ENCODE measurements around the gene CAPG.

The CAPG gene

DNA sequence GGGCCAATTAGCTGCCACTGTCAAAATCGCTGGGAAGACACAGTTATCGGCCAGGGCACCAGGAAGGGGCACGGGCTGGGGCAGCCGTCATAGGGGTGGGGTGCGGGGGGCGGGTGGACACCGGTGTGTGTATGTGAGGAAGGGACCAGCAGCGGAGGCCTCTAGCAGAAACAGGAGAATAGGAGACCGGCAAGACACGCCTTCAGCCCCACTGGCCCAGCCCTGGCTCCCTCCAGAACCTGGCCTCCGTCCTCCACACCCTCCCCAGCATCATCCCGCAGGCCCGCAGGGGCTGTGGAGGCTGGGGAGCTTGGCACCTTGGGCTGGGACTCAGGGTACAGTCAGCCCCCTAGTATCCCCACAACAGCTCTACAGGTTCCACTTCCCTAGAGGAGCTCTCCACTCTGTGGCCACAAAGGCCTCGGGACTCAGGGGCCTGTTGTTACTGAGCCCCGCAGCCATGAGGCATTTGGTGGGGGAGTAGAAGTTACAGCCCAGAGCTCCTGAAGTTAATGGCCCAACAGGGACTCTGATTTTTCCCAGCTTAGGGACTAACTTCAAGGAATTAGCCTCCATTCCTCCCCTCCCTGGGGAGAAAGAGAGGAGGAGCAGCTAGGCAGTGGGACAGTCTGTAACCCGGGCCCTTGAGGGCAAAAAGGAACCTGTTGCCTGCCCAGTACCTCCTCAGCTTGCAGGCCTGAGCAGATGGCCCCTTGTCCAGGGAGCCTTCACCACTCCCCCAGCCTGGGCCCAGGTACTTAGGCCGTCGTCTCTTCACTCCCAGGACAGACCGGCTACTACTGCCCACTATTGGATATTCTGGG is 28.2 kb upstream of the CAPG start:
- peak; percentile 51 for DNase-seq (ENCODE audit: low spot score)

DNA sequence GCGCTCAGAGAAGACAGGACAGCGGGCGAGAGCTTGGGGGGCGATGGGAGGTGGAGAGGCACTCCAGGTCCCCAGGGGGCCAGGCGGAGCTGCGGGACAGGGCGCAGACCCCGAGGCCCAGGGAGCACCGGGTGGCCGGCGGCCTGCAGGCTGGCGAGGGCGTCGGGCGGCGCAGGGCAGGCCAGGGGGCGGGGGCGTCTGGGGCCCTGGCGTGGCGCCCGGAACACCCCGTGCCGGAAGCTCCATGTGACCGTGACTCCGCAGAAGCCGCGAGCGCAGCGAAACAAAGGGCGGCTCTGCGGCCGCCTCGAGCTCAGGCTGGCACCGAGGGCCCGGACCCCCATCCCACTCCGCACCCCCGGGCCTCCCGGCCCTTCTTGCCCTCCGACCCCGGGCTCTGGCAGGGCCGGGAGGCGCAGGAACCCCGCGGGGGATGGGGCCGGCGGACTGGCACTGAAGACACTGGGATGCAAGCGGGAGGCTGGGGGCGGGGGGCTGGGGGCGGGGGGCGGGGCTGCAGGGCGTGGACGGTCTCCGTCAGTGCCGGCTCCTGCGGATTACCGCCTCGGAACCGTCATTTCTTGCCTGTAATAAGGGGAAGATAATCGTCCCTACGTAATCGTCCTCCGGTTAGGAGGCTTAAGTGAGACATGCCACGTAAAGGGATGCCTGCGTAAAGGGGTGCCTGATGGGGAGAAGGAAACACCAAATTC is 27.5 kb upstream of the CAPG start:
- peak; percentile 80 for DNase-seq (ENCODE audit: low spot score)

DNA sequence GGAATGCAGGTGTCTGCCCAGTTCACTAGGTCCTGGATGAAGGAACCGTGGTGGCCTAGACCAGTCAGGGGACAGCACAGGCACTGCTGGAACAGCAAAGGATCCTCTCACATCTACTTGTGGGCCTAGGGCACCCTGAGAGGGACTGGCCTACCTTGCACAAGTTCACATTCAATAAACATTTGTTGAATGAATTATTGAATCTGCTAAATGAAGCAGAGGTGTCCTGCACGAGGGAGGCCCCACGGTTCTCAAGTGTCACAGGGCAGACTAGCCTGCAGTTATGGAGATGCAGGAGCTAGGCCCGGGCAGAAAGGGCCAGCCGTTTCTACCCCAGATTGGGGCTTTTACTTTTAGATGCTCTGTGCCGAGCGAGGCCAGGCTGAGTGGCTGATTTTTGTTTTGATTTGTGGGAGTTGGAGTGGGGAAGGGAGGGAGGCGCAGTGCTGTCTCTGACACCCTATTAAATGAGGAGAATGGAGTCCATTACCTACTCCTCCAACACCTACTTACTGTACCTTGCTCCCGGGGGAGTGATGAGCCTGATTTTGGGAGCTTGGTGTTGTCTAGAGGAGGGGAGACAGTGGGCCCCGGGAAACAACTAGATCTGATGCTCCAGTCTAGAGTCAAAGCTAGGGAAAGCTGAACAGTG is 26.8 kb upstream of the CAPG start:
- DNase-seq (ENCODE audit: low spot score): no peak

DNA sequence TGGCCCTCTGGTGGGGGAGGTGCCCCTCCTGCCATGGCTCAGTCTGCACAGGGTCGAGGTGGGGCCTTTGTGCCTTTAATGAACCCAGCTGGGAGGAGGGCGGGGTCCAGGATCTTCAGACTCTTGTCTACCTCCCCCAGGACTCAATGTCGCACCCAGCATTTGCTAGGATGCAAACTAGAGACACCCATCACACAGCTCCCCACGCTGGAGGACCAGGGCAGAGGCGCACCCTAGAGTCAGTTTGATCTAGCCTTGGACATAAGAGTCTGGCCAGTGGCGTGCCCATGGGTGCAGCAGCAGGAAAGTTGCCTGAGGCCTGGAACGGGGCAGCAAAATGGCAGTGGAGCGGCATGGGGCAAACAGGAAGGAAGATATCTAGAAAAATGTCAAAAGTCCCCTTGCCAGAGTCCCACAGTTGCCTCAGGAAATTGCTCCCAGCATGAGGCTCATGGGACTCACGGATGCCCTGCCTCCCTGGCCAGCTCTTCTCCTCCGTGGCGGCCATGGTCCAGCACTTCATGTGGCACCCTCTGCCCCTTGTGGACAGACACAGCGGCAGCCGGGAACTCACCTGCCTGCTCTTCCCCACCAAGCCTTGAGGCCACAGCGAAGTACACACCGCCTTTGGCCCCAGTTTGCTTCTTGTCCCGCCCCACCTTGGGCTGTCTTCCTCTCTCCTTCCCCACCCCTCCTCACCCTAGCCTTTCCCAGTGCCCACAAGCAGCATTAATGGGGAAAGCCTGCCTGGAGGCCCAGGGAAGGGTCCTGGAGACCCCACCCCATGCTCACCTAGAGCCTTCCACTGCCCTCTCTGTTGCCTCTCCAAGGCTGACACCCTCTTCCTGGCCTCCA is 26.0 kb upstream of the CAPG start:
- no peak for DNase-seq (ENCODE audit: low spot score)

DNA sequence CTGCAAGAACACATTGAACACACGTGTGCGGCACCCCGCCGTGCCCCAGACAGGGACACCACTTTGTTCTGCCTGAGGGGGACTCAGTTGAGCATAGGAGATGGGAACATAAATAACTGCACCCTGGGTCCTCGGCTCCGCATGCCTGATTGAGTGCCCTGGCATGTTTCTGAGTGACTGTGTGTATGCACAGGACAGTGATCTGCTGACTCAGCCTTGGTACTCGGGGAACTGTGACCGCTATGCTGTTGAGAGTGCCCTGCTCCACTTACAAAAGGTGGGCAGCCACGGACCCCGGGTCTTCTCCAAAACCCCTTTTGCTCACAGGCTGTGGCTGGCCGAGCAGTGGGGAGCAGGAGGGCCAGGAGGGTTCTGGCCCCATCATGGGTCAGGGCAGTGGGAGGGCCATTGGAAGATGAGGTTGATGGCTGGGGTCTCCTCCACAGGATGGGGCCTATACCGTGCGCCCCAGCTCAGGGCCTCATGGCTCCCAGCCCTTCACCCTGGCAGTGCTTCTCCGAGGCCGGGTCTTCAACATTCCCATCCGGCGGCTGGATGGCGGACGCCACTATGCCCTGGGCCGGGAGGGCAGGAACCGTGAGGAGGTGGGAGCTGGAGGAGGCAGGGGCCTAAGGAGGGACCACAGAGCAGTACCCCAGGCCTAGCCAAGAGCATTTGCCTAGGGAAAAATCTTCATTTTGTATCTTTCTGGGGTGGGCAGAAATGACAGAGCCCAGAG is 25.2 kb upstream of the CAPG start:
- DNase-seq (ENCODE audit: low spot score): no peak

DNA sequence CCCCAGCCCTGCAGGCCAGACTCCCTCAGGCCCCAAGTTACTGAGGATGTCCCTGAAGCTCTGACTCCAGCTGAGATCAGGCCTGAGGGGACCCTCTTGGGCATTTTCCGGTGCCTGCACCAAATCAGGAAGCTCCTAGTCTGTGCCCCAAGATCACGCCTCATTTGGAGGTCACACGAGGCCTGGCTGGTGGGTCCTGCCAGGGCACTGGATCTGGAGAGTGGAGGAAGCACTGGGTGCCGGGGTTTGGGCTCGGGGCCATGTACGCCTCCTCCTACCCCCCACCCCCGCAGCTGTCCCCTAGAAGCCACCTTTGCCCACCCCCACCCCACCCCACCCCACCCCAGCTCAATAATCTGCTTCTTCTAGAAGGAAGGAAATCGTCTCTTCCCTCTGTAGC is 24.5 kb upstream of the CAPG start:
- no peak for DNase-seq (ENCODE audit: low spot score)

DNA sequence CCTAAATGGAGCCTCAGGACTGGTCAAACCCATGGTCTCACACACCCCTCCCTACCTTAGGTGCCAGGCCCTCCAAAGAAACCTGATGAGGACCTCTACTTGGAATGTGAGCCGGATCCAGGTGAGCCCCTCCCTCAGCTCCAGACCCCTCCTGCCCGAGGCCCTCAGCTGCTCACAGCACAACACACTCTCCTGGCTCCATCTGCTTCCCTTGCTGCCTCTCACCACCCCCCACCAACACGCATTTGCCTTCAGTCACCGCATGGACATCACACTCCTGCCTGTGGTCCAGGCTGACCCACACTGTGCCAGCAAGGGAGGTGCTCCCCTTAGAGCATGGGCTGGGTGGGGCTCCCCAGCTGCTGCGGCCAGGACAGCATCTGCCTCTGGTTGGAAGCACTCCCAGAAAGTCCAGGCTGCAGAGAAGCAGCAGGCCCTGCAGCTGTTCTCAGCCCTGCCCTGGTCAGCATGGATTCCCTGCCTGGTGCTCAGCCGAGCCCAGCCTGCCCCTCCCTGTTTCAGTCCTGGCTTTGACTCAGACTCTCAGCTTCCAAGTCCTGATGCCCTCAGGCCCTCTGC is 23.4 kb upstream of the CAPG start:
- peak; percentile 93 for DNase-seq (ENCODE audit: low spot score)

DNA sequence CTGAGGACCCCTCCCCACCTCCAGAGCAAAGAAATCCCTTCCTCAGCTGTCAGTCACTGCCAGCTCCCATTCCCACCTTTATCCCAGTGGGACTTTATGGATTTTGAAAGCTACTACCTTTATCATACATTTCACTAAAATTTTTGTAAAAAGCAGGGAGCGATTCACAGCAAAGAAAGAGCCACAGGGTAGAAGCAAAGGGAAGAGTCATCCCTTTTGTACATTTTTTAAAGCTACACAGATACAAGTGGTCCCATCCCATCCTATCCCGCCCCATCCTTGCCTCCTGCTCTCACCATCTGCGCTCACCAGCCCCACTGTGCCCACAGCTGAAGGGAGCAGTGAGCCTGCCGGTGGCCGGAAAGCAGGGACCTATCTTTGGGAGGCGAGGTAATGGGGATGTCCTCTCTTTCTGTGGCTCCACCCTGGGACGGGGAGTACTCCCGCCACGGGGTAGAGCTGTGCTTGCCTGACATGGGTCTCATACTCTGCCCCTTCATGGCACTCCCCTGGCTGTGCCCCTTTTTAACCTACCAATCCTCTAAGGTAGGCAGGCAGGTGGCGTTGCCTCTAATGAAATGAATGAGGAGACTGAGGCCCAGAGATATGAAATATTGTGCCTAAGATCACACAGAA is 21.5 kb upstream of the CAPG start:
- DNase-seq (ENCODE audit: low spot score): no peak

DNA sequence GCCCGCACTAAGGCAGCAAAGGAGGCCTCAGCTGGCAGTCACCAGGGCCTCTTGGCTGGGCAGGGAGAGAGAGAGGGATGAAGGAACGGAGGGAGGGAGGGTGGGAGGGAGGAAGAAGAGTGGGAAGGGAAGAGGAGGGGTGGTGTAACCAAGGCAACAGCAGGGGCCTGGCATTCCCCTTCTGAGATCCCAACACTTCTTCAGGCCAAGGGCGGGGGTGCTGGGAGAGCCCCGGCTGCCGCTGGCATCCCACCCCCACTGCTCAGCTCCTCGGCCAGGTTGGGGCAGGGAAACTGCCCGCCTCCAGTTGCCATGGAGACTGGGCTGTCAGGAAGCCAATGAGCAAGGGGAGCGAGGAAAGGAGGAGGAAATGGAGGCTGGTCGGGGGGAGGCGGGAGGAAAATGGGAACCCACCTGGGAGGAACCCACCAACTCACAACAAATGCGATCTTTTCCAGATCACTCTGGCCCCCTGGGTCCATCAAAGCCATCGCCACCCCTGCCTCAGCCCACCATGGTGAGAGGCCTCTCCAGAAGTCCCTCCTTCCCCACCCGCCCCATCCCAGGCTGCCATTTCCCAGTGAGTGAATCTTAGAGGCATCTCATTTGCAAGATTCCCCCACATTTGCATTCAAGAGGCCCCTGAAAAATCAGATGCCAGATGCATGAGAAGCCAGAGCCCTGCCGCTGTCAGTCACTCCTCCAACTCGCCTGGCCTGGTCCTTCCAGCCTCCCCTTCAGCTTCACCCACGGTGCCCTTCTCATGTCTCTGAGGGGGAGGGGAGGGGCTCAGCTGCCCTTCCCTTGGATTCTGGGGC is 20.8 kb upstream of the CAPG start:
- DNase-seq (ENCODE audit: low spot score): peak; percentile 74

DNA sequence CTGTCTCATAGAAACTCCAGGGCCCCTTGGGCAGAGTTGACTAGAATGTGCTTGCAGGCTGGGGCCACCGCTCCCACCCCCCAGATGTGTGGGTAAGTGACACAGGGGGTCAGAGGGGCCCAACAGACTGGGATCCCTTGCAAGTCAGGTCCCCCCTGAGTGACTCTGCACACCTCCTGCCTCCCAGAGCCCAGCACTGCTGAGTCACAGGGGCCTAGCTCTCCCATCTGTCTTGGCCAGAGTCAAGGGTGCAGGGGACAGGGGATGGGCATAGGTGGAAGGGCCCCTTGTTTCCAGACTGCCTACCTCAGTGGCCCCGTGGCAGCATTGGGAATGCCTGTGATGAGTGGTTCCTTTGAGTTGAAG is 19.7 kb upstream of the CAPG start:
- no peak for DNase-seq (ENCODE audit: low spot score)

DNA sequence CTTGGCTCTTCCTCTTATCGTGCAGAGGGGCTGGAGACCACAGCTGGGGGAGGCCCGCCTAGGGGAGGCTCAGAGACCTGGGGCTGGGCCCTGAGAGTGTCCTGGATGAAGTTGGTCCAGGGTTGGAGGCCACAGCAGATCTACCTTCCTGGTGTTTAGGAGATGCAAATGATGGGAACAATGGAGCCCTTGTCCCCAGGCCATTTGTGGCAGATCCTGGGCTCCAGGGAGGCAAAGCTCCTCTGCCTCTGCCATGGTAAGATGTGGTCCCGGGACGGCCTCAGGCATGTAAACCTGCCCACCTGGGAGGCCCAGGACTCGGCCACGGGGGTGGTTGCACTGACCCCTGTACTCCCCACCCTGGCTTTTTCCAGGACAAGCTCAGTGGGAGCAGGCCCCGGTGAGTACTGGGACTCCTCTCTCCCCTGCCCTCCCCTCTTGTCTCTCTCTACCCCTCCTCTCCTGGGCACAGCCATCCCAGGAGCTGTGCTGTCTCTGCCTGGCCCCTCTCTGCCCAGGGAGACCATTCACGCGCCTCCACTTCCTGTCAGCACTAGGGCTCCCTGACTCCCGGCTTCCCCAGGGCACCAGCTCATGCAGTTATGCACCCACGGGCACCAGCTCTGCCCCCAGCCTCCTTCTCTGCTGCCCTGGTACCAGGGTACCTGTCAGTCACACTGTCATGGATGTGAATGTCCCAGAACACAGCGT is 19.2 kb upstream of the CAPG start:
- peak; percentile 60 for DNase-seq (ENCODE audit: low spot score)

DNA sequence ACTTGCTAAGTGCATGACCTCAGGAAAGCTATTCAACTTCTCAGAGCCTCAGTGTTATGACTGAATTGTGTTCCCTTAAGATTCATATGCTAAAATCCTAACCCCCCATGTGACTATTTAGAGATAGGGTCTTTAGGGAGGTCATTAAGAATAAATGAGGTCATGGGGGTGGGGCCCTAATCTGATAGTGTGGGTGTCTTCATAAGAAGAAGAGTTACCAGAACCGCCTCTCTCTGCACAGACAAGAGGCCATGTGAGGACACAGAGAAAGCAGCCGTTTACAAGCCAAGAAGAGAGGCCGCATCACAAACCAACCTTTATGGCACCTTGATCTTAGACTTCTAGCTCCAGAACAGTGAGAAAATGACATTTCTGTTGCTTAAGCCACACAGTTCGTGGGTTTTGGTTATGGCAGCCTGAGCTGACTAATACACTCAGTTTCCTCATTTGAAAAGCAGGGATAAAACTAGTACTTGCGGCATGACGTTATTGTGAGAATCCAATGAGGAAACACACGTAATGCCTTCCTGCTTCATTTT is 18.2 kb upstream of the CAPG start:
- no peak for DNase-seq (ENCODE audit: low spot score)

DNA sequence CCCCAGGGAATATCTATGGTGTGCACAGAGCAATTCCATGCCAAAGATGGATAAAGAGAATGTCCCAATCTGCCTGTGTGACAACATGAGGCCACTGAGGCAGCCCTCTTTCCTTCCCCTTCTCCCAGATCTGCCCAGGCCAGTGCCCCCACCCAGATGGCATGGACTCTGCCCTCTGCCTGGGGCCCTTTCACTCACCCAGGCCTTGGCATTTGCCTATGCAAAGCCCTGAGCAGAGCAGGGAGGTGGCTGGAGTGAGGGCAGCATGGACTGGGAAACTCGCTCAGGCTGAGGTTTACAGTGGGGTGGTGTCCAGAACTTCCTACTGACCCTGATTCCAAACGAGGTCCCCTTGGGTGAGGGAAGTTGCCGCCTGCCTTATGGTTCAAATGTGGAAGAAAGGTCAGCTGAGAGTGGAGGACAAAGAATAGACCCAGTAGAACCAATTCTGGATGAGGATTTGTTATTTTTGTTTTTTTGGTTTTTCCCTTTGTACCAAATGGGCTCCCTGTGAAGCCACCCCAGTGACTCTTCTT is 17.2 kb upstream of the CAPG start:
- no peak for DNase-seq (ENCODE audit: low spot score)

DNA sequence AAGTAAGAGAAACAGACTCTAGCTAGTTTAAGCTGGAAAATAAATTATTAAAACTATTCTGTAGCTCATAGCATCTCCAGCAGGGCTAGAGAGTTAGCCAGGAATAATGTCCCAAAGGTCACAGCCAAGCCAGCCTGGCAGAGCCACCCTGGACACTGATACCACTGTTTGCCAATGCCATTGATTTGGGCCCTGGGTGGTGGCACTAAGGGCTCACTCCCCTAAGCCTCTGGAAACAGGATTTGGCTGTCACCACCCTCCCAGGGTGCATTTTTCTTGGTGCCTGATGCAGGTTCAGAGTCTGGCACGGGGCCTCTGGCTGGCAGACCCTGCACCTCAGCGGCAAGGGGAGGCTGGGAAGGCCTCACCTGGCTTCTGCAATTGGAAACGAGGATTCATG is 15.4 kb upstream of the CAPG start:
- no peak for DNase-seq (ENCODE audit: low spot score)

DNA sequence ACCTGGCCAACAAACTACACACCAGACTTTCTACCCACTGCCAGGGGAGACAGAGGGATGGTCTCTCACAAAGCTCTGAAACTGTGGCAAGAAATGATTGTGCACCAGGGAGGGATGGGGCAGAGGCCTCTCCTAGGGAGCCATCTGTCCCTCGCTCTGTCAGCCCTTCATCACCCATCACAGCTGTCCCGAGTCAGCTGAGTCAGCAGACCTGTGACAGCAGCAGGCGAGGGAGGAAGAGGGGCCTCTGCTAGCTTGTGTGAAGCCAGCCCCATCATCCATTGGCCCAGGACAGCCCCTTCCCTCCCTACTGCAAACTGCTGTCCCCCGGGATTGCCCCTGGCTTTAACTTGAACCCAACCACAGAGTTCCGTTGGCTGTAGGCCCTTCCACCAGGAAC is 13.4 kb upstream of the CAPG start:
- no peak for DNase-seq (ENCODE audit: low spot score)

DNA sequence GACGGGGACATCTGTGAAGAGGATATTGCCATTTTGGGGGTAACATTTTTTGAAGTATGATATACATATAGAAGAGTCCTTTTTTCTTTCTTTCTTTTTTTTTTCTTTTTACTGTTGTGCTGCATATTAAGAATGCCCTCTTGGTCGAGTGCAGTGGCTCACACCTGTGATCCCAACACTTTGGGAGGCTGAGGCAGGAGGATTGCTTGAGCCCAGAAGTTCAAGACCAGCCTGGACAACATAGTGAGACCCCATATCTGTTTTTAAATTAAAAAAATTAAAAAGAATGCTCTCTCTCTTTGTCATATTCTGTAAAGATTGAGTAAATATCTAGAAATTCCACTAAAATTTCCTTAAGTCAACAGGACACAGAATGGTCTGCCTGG is 11.9 kb upstream of the CAPG start:
- no peak for DNase-seq (ENCODE audit: low spot score)

DNA sequence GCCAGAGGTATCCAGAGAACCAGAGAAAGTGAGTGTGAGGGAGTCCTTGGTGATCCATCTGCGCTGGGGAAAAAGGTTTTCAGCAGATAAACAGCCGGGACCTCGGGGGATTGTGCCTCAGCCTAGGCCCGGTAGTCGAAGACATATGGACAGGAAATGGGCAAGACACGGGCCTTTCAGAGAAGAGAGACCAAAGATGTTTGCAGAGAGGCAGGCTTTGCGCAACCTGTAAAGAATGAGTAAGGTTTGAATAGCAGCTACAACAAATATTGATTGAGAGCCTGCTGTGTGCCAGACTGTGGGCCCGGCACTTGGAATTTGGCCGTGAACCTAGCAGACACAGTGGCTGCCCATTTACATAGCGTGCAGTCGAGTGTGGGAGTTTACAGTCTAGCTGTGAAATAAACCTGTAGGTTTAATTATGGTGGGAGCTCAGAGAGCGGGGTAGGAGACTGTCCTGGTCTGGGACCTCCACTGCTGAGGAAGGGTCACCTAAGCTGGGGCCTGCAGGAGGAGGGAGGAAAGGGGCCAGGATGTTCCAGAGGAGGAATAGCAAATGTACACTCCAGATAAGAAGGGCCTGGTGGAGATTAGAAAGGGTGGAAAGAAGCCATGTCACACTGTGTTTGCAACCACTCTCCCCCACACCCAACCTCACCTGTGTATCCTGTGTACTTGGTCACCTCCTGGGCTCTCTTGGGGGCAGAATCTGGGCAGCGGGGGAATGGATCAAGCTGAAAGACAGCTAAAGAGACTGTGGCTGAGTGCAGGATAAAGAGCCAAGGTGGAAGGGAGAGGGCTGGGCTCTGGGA is 11.3 kb upstream of the CAPG start:
- DNase-seq (ENCODE audit: low spot score): no peak

All from pons (tissue), 1 donor.